GM23248 (cell line): ENCODE data around the gene LAMA1. TPM values are rescaled to one million over a fixed set of nuclear protein-coding genes. Genes with fewer than 3 reads are reported as not detected.
"Not testable (repeated sequence)": the region's sequence is repeated elsewhere in the genome, so short reads cannot be mapped to it uniquely, and the experiment has no call there.

Source experiments
- DNase-seq: peaks from one replicate; pipeline ENCODE4 v3.0.0-alpha.2; 2015
- H2AFZ ChIP-seq: fragments of 200-600 bp; sonication (generic); 2 replicates; pipeline ENCODE4 v1.6.1; 2016; ENCODE audit warnings: antibody characterized with exemption
- H3F3A ChIP-seq: fragments of 200-600 bp; sonication (generic); 2 replicates; pipeline ENCODE4 v1.6.1; 2016; ENCODE audit warnings: mild to moderate bottlenecking, antibody characterized with exemption, mixed run types; ENCODE audit not compliant: insufficient read depth
- H3K27ac ChIP-seq: fragments of 200-600 bp; sonication (generic); 2 replicates; pipeline ENCODE4 v1.5.1; 2016; ENCODE audit warnings: mild to moderate bottlenecking
- H3K27me3 ChIP-seq: fragments of 200-600 bp; sonication (generic); replicated peaks from 2 replicates; pipeline ENCODE4 v1.6.1; 2016; ENCODE audit warnings: mild to moderate bottlenecking; ENCODE audit not compliant: insufficient read depth
- H3K36me3 ChIP-seq: fragments of 200-600 bp; sonication (generic); 2 replicates; pipeline ENCODE4 v1.6.1; 2016; ENCODE audit warnings: low read depth, mild to moderate bottlenecking
- H3K4me1 ChIP-seq: fragments of 200-600 bp; sonication (generic); 2 replicates; pipeline ENCODE4 v1.6.1; 2016; ENCODE audit warnings: mild to moderate bottlenecking; ENCODE audit not compliant: insufficient read depth
- H3K4me2 ChIP-seq: fragments of 200-600 bp; sonication (generic); one replicate; pipeline ENCODE4 v1.6.1; 2016; ENCODE audit warnings: mild to moderate bottlenecking; ENCODE audit not compliant: unreplicated experiment
- H3K4me3 ChIP-seq: fragments of 200-600 bp; sonication (generic); 2 replicates; pipeline ENCODE4 v1.5.1; 2016; ENCODE audit warnings: mild to moderate bottlenecking
- H3K79me2 ChIP-seq: fragments of 200-600 bp; sonication (generic); 2 replicates; pipeline ENCODE4 v1.6.1; 2016; ENCODE audit warnings: mild to moderate bottlenecking; ENCODE audit not compliant: insufficient read depth
- H3K9ac ChIP-seq: fragments of 200-600 bp; sonication (generic); 2 replicates; pipeline ENCODE4 v1.6.1; 2016; ENCODE audit warnings: mild to moderate bottlenecking
- H3K9me2 ChIP-seq: fragments of 200-600 bp; sonication (generic); 2 replicates; pipeline ENCODE4 v1.6.1; 2016; ENCODE audit warnings: mixed run types, mild to moderate bottlenecking, moderate library complexity; ENCODE audit not compliant: insufficient read depth
- H3K9me3 ChIP-seq: fragments of 200-600 bp; sonication (generic); one replicate; pipeline ENCODE4 v1.6.1; 2017; ENCODE audit warnings: low read depth
- H4K20me1 ChIP-seq: fragments of 200-600 bp; sonication (generic); 2 replicates; pipeline ENCODE4 v1.6.0; 2016; ENCODE audit not compliant: insufficient read depth
- EZH2 ChIP-seq: fragments of 200-600 bp; sonication (generic); IDR thresholded peaks from 2 replicates; pipeline ENCODE4 v1.6.1; 2018; ENCODE audit warnings: antibody characterized with exemption, mild to moderate bottlenecking; ENCODE audit not compliant: insufficient read depth, poor library complexity, severe bottlenecking
- EZH2phosphoT487 ChIP-seq: fragments of 200-600 bp; sonication (generic); IDR thresholded peaks from 2 replicates; pipeline ENCODE4 v1.6.1; 2018; ENCODE audit warnings: antibody characterized with exemption, moderate library complexity, mild to moderate bottlenecking, low read depth; ENCODE audit not compliant: insufficient read depth
- WGBS, 2 experiments: methylation state at CpG; one replicate each; pipeline ENCODE4 v1.1.6; 2015 to 2017; ENCODE audit warnings: low lambda C conversion rate in 2 of 2, low coverage in 1 of 2; ENCODE audit errors: missing lambda C conversion rate in 2 of 2; 5-methylcytosine and 5-hydroxymethylcytosine counted together
- in situ Hi-C: fragments of 300-500 bp; cut with MboI; formaldehyde crosslinking; loops from 2 replicates; pipeline ENCODE4 v1.15.0; 2020
- polyA plus RNA-seq: library from polyadenylated mRNA; unstranded; fragments of >200 nt; fragmentation: Nextera tagmentation; extraction: Ambion mirVana; gene quantifications from 2 replicates; pipeline ENCODE4 v1.2.1, GENCODE V29; 2016
- total RNA-seq: library from RNA; depleted of rRNA; stranded (reverse); fragments of >200 nt; shearing (Covaris generic); gene quantifications from 2 replicates; pipeline ENCODE4 v1.2.3, GENCODE V29; 2014

Gene LAMA1
- total and polyA plus RNA-seq, 2 experiments from 2014 or later: 3.1 to 5.4 TPM

DNA sequence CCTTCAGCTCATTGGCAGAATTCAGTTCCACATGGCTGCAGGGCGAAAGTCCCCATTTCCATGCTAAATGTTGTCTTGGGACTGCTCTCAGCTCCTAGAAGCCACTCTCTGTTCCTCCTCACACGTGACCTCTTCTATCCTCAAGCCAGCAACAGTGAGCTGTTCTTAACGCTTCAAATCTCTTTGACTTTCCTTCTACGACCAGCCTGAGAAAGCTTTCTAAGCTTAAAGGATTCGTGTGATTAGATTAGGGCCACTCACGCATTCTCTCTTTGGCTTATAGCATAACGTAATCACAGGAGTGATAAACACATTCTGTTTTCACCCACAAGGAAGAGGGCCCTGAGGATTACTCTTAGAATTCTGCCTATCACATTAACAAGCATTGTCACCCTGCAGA is 29.8 kb upstream of the LAMA1 start:
- H4K20me1 ChIP-seq: no peaks in the 10 kb centered on the region
- WGBS, 2 experiments: 86% methylated on average over 7 of the region's 7 CpGs
- H3K4me2 ChIP-seq: no peak overlapping the region
- no peak overlapping the region for H3K27ac ChIP-seq
- DNase-seq: no peak
- no peak for TF ChIP-seq EZH2phosphoT487
- TF ChIP-seq EZH2: no peak
- no peaks in the 10 kb centered on the region for H3K9me3 ChIP-seq
- H3K9ac ChIP-seq: no peak overlapping the region
- no peaks in the 10 kb centered on the region for H3K27me3 ChIP-seq
- in situ Hi-C loops: no loop called here
- no peaks in the 10 kb centered on the region for H3F3A ChIP-seq
- H3K9me2 ChIP-seq: no peaks in the 10 kb centered on the region
- H3K36me3 ChIP-seq: no peaks in the 10 kb centered on the region
- H3K4me3 ChIP-seq: no peak overlapping the region
- no peaks in the 10 kb centered on the region for H3K4me1 ChIP-seq
- H3K79me2 ChIP-seq: no peaks in the 10 kb centered on the region
- H2AFZ ChIP-seq: no peak overlapping the region

DNA sequence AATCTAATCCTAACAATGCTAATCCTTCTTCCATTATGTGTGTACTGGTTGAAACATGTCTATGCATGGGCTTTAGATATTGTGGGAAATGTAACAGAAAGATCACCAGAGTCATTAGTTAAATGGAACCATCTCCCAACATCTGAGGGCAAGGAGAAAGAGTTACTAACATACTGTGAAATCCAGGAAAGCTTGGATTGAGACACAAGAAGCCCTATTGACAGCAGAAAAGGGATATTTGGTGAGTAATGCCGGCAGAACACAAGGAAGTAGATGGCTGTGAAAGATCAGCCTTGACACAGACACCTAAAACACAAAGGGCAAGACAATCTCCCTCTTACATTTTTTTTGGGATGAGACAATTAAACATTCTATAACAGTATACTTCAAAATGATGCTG is 28.5 kb upstream of the LAMA1 start:
- Histone ChIP-seq H3K4me2 (no peak overlapping the region), H3K4me3 (no peak overlapping the region), H3K9me2 (no peaks in the 10 kb centered on the region), H3F3A (no peaks in the 10 kb centered on the region), H3K79me2 (no peaks in the 10 kb centered on the region), H3K9me3 (no peaks in the 10 kb centered on the region), H4K20me1 (no peaks in the 10 kb centered on the region), H3K36me3 (no peaks in the 10 kb centered on the region), H2AFZ (no peak overlapping the region), H3K27ac (no peak overlapping the region), H3K9ac (no peak overlapping the region), H3K27me3 (no peaks in the 10 kb centered on the region), H3K4me1 (no peaks in the 10 kb centered on the region)
- TF ChIP-seq EZH2: no peak
- TF ChIP-seq EZH2phosphoT487: no peak
- no peak for DNase-seq
- WGBS, 2 experiments: 94% methylated on average over 1 of the region's 1 CpG
- in situ Hi-C loops: no loop called here

DNA sequence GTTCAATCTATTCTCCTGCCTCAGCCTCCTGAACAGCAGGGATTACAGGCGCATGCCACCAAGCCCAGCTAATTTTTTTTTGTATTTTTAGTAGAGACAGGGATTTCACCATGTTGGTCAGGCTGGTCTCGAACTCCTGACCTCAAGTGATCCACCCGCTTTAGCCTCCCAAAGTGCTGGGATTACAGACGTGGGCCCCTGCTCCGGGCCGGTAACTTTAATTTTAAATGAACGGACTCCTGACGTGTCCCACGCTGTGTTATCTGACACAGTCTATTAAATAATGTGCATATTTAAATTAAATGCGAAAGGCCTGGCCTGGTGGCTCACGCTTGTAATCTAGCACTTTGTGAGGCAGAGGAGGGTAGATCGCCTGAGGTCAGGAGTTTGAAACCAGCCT is 27.3 kb upstream of the LAMA1 start:
- H3F3A ChIP-seq, H3K36me3 ChIP-seq, H3K4me2 ChIP-seq, H3K9me2 ChIP-seq, in situ Hi-C loops, H2AFZ ChIP-seq, H3K9me3 ChIP-seq, DNase-seq, H3K9ac ChIP-seq, H3K4me3 ChIP-seq, H3K4me1 ChIP-seq, H3K79me2 ChIP-seq, H3K27me3 ChIP-seq, H4K20me1 ChIP-seq, H3K27ac ChIP-seq: not testable (repeated sequence)
- WGBS, 2 experiments: 86 to 87% methylated on average over 12 of the region's 12 CpGs

DNA sequence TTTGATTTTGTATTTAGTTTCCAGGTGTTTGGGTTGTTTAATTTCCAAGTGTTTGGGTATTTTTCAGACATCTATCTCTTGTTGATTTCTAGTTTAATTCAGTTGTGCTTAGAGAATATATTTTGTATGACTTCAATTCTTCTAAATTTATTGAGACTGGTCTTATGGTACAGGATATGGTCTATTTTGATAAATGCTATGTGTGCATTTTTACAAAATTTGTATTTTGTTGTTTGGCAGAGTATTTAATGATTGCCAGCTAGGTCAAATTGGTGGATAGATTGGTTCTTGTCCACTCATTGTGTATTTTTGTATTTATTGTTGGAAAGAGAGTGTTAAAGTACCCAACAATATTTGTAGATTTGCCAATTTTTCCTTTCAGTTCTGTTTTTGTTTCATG is 23.7 kb upstream of the LAMA1 start:
- Histone ChIP-seq H4K20me1 (no peaks in the 10 kb centered on the region), H3K9me2 (no peaks in the 10 kb centered on the region), H2AFZ (no peak overlapping the region), H3K79me2 (no peaks in the 10 kb centered on the region), H3K4me3 (no peak overlapping the region), H3K4me2 (no peak overlapping the region), H3K9ac (no peak overlapping the region), H3K4me1 (no peaks in the 10 kb centered on the region), H3K27me3 (no peaks in the 10 kb centered on the region), H3K9me3 (no peaks in the 10 kb centered on the region), H3K36me3 (no peaks in the 10 kb centered on the region), H3K27ac (no peak overlapping the region), H3F3A (no peaks in the 10 kb centered on the region)
- DNase-seq: no peak
- in situ Hi-C loops: no loop called here
- TF ChIP-seq EZH2: no peak
- no peak for TF ChIP-seq EZH2phosphoT487

DNA sequence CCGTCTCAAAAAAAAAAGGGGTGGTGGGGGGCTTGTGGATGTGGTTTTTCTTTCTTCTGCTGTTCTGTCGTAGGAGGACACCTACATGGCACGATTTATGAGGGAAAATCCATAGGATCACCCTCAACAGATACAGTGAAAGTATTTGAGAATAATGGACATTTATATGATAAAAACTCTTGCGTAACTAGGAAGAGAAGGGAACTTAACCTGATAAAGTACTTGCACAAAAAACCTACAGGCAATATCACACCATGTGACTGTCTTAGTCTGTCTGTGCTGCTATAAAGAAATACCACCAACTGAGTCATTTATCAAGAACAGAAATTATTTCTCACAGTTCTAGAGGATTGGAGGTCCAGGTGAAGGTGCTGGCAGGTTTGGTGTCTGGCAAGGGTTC is 21.8 kb upstream of the LAMA1 start:
- Histone ChIP-seq H3K36me3 (no peaks in the 10 kb centered on the region), H3K9ac (no peak overlapping the region), H3K9me2 (no peaks in the 10 kb centered on the region), H3K4me1 (no peaks in the 10 kb centered on the region), H3K4me3 (no peak overlapping the region), H3K27ac (no peak overlapping the region), H3K9me3 (no peaks in the 10 kb centered on the region), H2AFZ (no peak overlapping the region), H3K79me2 (no peaks in the 10 kb centered on the region), H4K20me1 (no peaks in the 10 kb centered on the region), H3K4me2 (no peak overlapping the region), H3K27me3 (no peaks in the 10 kb centered on the region), H3F3A (no peaks in the 10 kb centered on the region)
- WGBS, 2 experiments: 60 to 61% methylated on average over 4 of the region's 4 CpGs
- in situ Hi-C loops: no loop called here
- TF ChIP-seq EZH2: no peak
- no peak for DNase-seq
